Measurements from ENCODE around the gene NKAIN2. TPM values are rescaled to one million over a fixed set of nuclear protein-coding genes. Genes with fewer than 3 reads are reported as not detected.

NKAIN2 gene
- total and polyA plus RNA-seq, 9 of the 15 experiments (the other 6 are each of a cell fraction or from before 2014, with no cell fraction given), result not detected

- TF ChIP-seq CHD7 (IDR thresholded peaks at IDR 0.05; ENCODE audit: low read depth, low read length) (no peak), NEUROD1 (IDR thresholded peaks at IDR 0.05; ENCODE audit: borderline replicate concordance, low read depth, low read length, partially characterized antibody) (no peak)
Measured at GRCh38 chr6:123821112-123821511, 17.4 kb downstream of the NKAIN2 start (continued).
